ENCODE measurements around the gene IL17RE.
A peak's percentile ranks its signal among the peaks of the same experiment; 100 is the strongest.
"Not testable (repeated sequence)": the region's sequence is repeated elsewhere in the genome, so short reads cannot be mapped to it uniquely, and the experiment has no call there.

The IL17RE gene

GRCh38 chr3:9902372-9903237 lies at the start of gene IL17RE:
Gene IL17RE (plus strand): TSS chr3:9902848. CDS start chr3:9902933, 85 bp downstream.
- peak; percentile 12 for DNase-seq

- DNase-seq: not testable (repeated sequence)
These were observed 48.2 kb upstream of the IL17RE start for GRCh38 chr3:9854291-9854940.

GRCh38 chr3:9855594-9855993 lies 47.1 kb upstream of the IL17RE start:
- no peak for DNase-seq

GRCh38 chr3:9859530-9860025 lies 43.1 kb upstream of the IL17RE start:
- DNase-seq: no peak

DNA sequence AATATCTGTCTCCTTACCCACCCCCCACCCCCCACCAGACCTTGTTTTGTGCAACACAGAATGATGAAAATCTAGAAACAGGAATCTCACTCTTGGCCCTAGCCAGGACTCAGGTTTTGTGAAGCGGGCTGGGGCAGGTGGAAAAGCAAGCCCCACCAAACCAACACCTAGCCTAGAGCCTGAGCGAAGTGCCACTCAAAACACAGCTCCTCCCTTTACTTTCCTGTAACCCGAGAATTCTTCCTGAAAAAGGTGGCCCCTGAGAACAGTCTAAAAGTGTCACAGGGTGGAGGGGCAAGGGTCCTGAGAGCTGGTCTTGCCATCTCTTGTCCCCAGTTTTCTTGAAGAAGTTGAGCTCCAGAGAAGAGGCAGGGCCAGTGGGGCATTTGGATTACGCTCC lies 41.4 kb upstream of the IL17RE start:
- no peak for DNase-seq

- DNase-seq: no peak
These were observed 41.0 kb upstream of the IL17RE start for GRCh38 chr3:9861626-9862130.

DNA sequence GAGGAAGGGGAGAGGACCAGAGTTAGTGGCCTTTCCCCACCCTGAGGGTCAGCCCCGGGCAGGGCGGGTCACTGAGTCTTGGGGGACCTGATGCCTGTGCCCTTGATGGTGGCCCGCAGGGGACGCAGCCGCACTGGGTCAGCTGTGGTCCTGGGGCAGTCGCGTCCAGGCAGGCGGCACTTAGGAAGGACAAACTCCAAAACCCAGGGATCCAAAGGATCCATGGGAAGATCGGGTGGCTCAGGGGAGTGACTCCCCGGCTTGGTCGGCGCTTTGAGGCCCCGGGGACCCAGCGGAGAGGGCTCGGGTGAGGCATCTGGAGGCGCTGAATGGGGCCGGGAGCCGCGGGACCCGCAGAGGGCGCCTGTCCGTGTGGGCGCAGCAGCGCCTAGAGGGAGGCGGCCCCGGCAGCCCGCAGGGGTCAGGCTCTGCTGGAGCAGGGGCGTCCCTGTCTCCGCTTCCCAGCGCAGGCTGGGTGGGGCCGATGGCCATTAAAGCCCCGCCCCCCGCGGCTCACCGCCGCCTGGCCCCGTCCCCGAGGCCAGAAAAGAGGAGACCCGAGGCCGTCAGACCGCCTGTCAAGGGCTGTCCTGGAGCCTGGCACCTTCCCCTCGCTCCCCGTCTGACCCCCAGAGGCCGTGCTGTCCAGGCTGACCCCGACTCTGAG lies 40.1 kb upstream of the IL17RE start:
- peak; percentile 41 for DNase-seq

DNA sequence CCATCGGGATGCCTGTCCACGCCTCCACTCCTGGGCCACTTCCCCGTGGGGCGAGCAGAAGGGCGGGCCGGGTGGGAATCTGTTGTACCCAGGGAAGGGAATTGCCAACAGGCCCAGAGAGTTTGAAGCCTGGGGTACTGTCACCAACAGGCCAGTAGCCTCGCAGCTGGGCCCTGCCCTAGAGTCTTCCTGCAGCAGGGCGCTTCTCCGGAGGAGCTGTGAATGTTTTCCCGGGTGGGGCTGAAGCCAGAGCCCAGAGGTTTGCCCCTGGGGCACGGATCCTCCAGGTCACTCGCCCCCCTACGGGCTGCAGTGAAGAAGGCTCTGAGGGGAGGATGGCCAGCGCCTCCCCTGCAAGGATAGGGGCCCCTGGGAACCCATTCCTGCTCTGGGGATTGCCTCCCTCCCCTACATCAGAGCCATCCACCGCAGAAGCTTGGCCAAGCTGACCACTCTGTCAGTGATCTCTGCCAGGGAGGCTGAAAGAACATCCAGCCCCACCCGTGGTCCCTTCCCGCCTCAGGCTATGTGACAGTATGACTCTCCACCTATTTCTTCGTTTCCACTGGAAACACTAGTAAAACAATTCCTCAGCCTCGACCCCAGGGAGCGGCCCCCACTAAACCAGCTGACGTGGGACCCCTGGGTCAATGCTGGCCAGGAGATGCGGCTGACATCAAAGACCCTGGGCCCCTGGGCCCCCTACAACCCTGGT lies 39.4 kb upstream of the IL17RE start:
- no peak for DNase-seq

DNA sequence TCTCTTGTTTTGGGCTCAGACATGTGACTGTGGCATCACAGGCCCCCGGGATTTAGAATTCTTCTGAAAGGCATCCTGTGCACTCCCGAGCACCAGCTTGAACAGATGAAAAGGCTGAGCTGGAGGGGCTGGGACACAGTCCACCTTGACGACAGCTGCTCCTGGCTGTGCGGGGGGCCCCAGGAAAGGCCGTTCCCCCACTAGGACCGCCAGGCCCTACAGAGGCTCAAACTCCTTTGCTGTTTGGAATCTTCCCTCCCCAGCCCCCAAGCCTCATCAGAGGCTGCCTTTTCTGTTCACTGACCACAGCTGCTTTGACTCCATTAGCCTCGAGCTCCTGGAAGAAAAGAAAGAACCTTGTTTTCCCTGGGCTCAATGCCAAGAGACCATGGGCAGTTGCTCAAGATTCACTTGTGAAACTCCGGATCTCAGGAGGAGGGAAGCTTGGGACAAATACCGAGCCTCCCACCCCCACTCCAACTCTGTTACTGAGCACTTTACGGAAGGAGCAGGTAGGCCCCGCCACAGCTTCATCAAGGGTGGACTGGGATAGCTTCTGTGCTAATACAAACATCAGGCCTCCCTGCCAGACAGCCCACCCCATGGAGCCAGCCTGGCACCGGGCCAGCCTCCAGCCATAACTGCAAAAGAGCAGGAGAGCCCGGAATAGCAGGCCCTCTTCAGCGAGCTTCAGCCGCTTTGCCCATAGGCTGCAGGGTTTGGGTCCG lies 38.3 kb upstream of the IL17RE start:
- DNase-seq: no peak

- DNase-seq: not testable (repeated sequence)
These were observed 37.5 kb upstream of the IL17RE start for GRCh38 chr3:9865125-9865637.

DNA sequence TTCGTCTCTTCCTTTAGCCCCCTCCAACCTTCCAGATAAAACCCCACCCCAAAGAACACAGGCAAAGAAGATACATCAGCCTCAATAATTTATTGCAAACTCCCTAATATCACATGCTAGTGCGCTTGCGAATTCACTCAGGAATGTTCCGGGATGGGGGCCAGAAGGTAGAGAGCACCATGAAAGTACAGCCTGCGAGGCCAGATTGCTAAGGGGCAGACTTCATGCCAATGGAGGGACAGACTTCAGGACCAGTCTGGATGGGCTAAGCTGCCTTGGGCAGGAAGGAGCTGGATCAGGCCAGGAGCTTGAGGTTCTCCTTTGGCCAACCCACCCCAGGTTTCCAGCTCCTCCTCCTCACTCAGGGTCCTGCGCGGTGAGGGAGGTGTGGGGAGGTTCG lies 36.0 kb upstream of the IL17RE start:
- DNase-seq: no peak

DNA sequence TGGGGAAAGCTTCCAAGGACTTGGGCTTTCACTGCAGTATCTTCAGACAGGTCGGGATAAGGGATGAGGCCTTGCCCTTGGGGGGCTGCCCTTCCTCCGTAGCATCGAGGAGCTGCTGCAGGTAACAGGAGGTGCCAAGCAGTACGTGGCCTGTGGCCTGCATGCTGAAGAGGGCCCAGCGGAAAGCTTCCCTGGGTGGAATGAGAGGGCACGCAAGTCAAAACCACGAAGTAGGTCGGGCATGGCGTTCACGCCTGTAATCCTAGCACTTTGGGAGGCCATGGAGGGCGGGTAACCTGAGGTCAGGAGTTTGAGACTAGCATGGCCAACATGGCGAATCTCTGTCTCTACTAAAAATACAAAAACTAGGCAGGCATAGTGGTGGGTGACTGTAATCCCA lies 35.5 kb upstream of the IL17RE start:
- DNase-seq: no peak

GRCh38 chr3:9869955-9870354 lies 32.7 kb upstream of the IL17RE start:
- no peak for DNase-seq

GRCh38 chr3:9870978-9871377 lies 31.7 kb upstream of the IL17RE start:
- no peak for DNase-seq

GRCh38 chr3:9872067-9872466 lies 30.6 kb upstream of the IL17RE start:
- DNase-seq: not testable (repeated sequence)

- DNase-seq: no peak
These were observed 27.2 kb upstream of the IL17RE start for GRCh38 chr3:9875448-9875847.

DNA sequence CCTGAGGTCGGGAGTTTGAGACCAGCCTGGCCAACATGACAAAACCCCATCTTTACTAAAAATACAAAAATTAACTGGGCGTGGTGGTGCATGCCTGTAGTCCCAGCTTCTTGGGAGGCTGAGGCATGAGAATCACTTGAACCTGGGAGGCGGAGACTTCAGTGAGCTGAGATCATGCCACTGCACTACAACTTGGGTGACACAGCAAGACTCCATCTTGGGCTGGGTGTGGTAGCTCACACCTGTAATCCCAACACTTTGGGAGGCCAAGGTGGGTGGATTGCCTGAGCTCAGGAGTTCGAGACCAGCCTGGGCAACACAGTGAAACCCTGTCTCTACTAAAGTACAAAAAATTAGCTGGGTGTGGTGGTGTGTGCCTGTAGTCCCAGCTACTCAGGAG lies 26.4 kb upstream of the IL17RE start:
- DNase-seq: not testable (repeated sequence)

- no peak for DNase-seq
These were observed 25.7 kb upstream of the IL17RE start for GRCh38 chr3:9876991-9877390.

DNA sequence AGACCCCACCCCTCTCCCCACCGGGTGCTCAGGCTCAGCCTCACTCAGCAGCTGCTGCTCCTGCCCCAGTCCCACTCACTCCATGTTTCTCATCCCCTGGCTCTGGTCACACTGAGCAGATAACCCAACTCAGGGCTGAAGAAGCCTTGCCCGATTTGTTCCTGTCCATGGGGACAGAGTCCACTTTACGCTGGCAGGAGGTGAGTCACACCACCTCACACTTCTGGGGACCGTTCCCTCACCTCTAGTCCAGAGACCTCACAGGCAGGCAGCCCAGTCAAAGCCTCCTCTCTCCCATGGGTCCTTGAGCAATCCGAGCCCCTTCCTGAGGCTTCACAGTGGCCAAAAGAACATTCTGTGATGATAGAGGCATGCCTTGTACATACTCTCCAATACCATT lies 23.9 kb upstream of the IL17RE start:
- DNase-seq: no peak

DNA sequence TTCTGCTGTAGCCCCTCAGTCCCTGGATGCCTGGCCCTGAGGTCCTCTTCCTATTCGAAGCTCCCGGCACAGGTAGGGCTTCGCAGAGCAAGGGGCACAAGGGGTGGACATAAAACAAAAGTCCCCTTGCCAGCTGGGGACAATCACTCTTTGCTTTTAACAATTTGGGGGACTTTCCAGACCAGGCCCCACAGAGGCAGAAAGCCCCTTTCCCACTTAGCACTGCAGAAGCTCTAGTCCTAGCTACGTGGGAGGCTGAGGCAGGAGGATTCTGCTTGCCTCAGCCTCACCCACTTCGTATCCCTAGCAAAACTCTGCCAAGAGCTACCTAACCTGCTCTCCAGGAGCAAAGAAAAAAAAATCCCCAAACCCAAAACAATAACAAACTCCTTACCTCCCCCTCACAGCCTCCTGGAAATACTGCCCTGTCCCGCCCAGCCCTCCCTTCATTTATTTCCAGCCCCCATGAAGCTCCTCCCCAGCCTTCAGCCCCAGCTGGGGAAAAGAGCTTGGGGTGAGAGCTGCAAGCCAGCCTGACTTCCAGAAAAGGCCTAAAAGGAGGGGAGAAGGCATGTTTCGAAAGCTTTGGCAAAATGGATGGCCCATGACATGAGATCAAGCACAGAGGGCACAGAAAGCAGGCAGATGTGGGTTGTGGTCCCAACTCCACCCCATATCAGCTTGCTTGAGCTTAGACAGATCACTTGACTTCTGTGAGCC lies 22.7 kb upstream of the IL17RE start, which contains the start of gene CIDEC:
TSS of gene CIDEC (minus strand) at position 424 of the 720 bp plus-strand sequence. CDS start 1,767 bp downstream, outside the sequence.
- DNase-seq: no peak

DNA sequence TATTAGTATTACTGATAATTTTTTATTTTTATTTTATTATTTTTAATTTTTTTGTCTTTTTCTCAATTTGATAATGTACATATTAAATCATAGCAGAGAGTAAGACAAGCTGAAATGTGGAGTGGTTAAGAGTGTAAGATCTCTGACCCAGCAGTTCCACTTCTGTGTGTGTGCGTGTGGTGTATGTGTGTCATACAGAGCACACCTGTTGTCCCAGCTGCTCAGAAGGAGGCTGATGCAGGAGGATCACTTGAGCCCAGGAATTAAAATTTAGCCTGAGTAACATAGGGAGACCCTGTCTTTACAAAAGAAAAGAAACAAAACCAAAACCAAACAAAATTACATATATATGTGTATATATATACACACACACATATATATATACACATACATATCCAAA lies 21.2 kb upstream of the IL17RE start:
- DNase-seq: no peak
